HG03196 (cell line): ENCODE data around the gene MSANTD2.

Source experiments
- ATAC-seq: cut with Tn5 transposase; IDR thresholded peaks from one replicate; pipeline ENCODE4 v1.9.1; 2021; ENCODE audit not compliant: unreplicated experiment

MSANTD2 gene

GRCh38 chr11:124754710-124755109, 45.5 kb downstream of the MSANTD2 start:
- ATAC-seq = no peak

DNA sequence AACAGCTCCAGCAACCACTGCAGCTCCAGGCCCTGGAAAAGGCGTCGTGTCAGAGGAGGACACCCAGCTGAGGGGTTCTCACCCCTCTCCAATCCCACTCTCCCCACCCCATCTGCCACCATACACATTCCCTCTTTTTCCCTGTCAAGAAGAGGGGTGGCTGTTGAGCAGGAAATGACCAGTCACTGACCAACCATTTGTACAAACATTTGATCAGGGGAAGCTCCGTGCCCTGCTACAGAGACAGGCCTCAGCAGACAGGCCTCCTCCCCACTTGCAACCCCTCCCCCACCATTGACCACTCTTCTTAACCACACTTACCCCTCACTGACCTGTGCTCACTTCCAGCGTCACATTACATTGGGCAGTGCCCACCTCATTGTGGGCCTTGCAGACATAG, 45.9 kb downstream of the MSANTD2 start:
- no peak for ATAC-seq

- ATAC-seq = no peak
These were observed 46.6 kb downstream of the MSANTD2 start for GRCh38 chr11:124753624-124754023.

DNA sequence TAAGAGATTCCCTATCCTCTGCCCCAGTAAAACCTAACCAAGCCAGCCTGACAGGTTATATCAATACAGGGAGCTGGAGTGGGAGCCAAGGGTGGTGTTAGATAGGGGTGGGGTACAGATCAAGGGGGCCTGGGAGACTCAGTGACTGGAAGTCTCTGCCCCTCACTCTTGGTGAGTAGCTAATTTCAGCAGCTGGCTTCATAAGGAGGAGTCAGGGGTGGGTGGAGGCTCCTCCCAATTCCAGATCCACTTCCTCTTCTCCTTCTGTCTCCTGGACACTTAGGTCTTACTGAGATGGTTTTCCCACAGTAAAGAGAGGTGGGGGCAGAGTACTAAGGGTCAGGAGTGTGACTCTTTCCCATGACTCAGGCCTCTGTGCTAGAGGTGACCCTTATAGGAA, 47.0 kb downstream of the MSANTD2 start:
- ATAC-seq = no peak

GRCh38 chr11:124752471-124753102, 47.6 kb downstream of the MSANTD2 start:
- ATAC-seq = no peak

- no peak for ATAC-seq
These were observed 48.3 kb downstream of the MSANTD2 start, which contains the start of gene VSIG2 for GRCh38 chr11:124751741-124752470. Gene VSIG2 (minus strand): TSS chr11:124752255. CDS start chr11:124752137, 118 bp downstream.

GRCh38 chr11:124751391-124751740, 48.8 kb downstream of the MSANTD2 start:
- ATAC-seq = no peak

DNA sequence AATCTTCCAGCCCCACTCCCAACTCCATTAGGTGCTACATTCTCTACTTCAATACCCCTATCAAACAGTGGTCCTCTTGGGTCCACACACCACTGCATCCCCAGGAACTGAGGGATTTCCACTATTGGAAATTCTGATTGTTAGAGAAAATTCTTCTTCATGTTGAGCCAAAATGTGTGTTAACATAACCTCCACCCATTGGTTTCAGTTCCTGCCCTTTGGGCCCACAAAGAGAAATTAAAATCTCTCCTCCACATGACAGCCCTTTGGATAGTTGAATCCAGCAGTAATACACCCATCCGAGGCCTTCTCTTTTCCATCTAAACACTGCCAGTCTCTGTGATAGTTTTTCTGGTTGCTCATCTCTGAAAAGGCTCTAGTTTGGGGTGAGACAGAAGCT, 50.3 kb downstream of the MSANTD2 start:
- ATAC-seq = no peak

- ATAC-seq = no peak
These were observed 51.5 kb downstream of the MSANTD2 start for GRCh38 chr11:124748481-124749343.

DNA sequence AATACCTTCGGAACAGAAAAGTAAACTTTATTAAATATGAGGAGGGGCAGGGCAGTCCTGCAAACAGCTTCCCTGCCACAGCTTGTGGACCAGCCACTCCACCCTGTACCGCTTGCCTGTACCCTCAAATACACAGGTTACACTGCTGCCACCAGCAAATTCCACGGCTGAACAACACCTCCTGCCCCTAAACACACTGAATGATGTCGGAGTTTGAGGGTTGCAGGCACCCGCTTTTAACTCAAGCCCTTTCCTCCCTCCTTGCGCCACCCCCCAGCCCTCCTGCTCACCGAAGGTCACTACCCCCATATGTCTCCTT, 52.1 kb downstream of the MSANTD2 start:
- ATAC-seq = no peak

DNA sequence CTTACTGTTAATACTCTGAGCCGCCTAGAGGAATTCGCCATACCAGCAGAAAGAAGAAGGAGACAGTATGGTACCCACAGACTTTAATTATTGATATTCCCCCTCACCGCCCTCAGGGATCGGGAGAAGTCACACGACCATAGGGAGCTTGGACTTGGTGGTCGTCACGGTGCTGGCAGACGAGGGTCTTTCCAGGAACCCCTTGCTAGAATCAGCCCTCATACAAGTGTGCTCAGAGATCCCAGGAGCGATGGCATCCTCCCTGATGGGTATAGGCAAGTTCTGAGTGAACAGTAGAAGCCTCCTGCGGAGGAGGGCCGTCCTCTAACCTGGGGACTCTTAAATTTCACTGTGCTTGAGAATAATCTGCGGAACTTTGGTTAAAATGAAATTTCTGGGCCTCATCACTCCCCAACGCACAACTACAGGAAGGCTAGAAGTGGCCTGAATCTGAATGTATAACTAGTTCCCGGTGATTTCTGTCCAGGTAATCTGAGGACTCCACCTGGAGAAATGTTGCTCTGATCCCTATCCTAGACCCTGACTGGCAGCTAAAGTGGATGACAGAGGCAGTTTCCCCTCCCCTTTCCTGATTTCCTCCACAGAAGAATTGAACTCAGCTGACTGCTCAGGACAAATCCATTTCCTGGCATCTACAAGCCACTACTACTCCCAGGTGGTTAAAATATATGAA, 52.7 kb downstream of the MSANTD2 start:
- ATAC-seq = no peak

DNA sequence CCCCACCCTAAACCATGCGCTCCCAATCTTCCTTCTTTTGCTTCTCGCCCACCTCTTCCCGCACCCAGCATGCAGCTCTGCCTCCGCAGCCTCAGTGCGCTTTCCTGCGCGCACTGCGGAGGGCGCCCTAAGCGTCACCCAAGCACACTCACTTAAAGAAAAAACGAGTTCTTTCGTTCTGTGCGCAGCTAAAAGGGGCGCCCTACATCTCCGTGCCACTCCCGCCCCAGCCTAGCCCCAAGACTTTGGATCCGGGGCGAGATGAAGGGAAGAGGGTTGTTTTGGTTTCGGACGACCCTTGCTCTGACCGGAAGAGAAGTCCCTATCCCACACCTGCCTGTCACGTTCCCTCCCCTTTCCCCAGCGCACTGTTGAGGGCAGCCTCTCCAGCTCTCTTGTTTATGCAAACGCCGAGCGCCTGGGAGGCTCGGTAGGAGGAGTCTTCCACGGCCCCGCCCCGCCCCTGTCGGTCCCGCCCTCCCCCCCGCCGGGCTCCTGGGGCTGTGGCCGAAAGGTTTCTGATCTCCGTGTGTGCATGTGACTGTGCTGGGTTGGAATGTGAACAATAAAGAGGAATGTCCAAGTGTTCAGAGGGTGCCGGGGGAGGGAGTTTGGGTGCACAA, 53.5 kb downstream of the MSANTD2 start:
- ATAC-seq = peak; percentile 90

GRCh38 chr11:124745835-124746620, 54.2 kb downstream of the MSANTD2 start:
- ATAC-seq = peak; percentile 11

DNA sequence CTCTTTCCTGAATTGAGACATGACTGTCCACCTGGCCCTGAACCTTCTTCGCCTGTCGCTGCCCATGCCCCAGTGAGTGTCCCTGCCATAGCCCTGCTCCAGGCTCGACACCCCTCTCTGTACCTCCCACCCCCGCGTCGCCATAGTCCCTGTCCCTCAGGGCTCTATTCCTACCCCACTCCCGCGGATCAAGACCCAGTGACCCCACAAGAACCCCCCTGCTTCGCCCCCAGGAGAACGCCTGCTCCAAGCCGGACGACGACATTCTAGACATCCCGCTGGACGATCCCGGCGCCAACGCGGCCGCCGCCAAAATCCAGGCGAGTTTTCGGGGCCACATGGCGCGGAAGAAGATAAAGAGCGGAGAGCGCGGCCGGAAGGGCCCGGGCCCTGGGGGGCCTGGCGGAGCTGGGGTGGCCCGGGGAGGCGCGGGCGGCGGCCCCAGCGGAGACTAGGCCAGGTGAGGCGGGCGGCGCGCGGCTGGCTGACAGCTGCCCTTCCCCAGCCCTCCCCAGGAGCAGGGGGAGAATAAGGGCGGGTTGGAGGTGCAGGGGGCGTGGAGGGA, 54.9 kb downstream of the MSANTD2 start:
- ATAC-seq = no peak

DNA sequence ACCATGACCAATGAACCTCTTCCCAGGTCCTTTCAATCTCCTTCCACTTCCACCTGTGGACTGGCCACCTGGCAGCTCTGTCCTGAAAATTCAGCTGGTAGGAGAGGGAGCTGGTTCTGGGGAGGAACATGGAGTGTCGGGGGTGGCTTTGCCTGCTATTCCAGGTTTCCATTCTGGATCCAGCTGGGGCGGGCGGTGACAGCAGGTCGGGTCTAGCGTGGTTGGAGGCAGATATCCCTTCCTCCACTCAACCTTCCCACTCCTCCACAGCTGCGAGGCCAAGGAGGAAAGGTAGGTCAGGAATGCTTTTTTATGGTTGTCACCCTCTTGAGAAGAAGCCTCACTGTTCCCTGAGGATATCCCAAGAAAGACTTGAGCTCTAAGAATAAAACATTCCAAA, 57.2 kb downstream of the MSANTD2 start:
- no peak for ATAC-seq

GRCh38 chr11:124742555-124742954, 57.7 kb downstream of the MSANTD2 start:
- no peak for ATAC-seq

GRCh38 chr11:124740277-124740882, 59.8 kb downstream of the MSANTD2 start:
- peak; percentile 50 for ATAC-seq

DNA sequence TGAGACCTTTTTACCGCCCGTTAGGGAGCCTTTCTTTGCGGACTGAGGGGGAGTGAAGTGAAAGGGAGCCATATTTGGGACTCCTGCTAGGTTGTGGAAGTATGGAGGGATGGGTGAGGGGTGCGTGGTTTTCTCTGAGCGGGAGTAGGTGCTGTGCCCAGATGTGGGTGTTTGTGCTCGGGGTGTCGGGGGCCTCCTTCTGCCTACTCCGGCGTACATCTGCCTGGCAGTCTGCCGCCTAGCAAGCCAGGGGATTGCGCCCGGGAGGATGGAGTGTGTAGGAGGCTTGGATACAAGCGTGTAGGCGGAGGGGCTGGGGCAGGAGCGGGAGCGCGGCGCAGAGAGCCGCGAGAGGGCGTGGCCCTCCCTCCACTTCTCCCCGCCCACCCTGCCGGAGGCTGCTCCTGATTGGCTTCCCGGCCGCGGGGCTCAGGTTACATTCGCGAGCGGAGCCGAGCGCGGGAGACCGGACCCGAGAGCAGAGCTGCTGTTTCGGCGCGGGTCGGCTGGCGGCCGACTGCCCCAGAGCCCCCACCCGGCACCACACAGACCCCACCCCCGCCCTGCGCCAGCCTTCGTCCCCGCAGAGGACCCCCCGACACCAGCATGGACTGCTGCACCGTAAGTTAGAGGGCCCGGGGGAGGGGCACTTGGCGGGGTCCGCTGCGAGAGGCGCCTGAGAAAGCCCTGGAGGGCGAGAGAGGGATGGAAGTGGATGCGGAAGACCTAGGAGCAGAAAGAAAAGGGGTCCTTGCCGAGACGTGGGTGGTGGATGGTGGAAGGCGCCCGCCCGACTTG, 60.5 kb downstream of the MSANTD2 start, which contains the start of gene NRGN:
Gene NRGN, plus strand, starts transcription at position 464 of the 798 bp plus-strand sequence. Its CDS starts 143 bp downstream, at position 607.
- ATAC-seq = peak; percentile 97
